SK-N-SH (cell line): ENCODE measurements around the gene DBH. TPM values are rescaled to one million over a fixed set of nuclear protein-coding genes. Genes with fewer than 3 reads are reported as not detected.

Experiments used
- CTCF ChIA-PET: fragments of 300-600, 350-600 bp; formaldehyde crosslinking; extraction: SDS; loops from one replicate; lab custom pipeline; 2021; lab: Yijun Ruan, JAX
- POLR2A ChIA-PET: fragments of 350-600 bp; sonication (Branson Sonifier 250); formaldehyde crosslinking; extraction: SDS; loops from one replicate; lab custom pipeline; 2020; ENCODE audit warnings: antibody characterized with exemption, inconsistent platforms; lab: Yijun Ruan, JAX
- DNase-seq: peaks from one replicate; pipeline ENCODE4 v3.0.0; 2012
- H2AFZ ChIP-seq: fragments of 200-600 bp; sonication (generic); 2 replicates; pipeline ENCODE4 v1.8.1; 2016; ENCODE audit warnings: antibody characterized with exemption, mild to moderate bottlenecking, low read depth
- H3F3A ChIP-seq: fragments of 200-600 bp; sonication (generic); replicated peaks from 2 replicates; pipeline ENCODE3; 2016; ENCODE audit warnings: antibody characterized with exemption, mild to moderate bottlenecking; ENCODE audit not compliant: insufficient read depth
- H3K27ac ChIP-seq, 2 experiments: fragments of 200-500 bp in 1 of 2; fragments of 200-600 bp in 1 of 2; sonication (Bioruptor generic) in 1 of 2; sonication (generic), shearing (Covaris generic) in 1 of 2; 2 replicates each; pipeline versions ENCODE4 v1.5.1 to v1.6.1; 2014 to 2016; ENCODE audit warnings: low read depth in 2 of 2, inconsistent platforms in 1 of 2, low read length in 1 of 2, mild to moderate bottlenecking in 1 of 2, mixed read lengths in 1 of 2
- H3K27me3 ChIP-seq: fragments of 200-600 bp; sonication (generic), shearing (Covaris generic); 2 replicates; pipeline ENCODE4 v1.6.1; 2016; ENCODE audit warnings: mixed run types; ENCODE audit not compliant: insufficient read depth
- H3K36me3 ChIP-seq, 2 experiments: fragments of 200-500 bp in 1 of 2; fragments of 200-600 bp in 1 of 2; sonication (Bioruptor generic) in 1 of 2; sonication (generic) in 1 of 2; replicated peaks in 1 of 2; 2 replicates each; pipeline versions ENCODE3 to v1.5.1; 2014 to 2016; ENCODE audit warnings: low read length in 1 of 2, mild to moderate bottlenecking in 1 of 2; ENCODE audit not compliant: insufficient read depth in 2 of 2, control insufficient read depth in 1 of 2
- H3K4me1 ChIP-seq, 2 experiments: fragments of 200-500 bp in 1 of 2; fragments of 200-600 bp in 1 of 2; sonication (Bioruptor generic) in 1 of 2; sonication (generic), shearing (Covaris generic) in 1 of 2; 2 replicates each; pipeline versions ENCODE4 v1.5.1 to v1.6.1; 2014 to 2016; ENCODE audit warnings: low read depth in 1 of 2, low read length in 1 of 2, mixed run types in 1 of 2; ENCODE audit not compliant: insufficient read depth in 2 of 2, control insufficient read depth in 1 of 2
- H3K4me2 ChIP-seq: fragments of 200-600 bp; sonication (generic), shearing (Covaris generic); 2 replicates; pipeline ENCODE4 v1.6.1; 2017; ENCODE audit warnings: mixed run types
- H3K4me3 ChIP-seq, 2 experiments: fragments of 200-500 bp in 1 of 2; fragments of 200-600 bp in 1 of 2; sonication (Bioruptor generic) in 1 of 2; sonication (generic), shearing (Covaris generic) in 1 of 2; 2 replicates each; pipeline versions ENCODE4 v1.5.1 to v1.8.1; 2014 to 2016; ENCODE audit warnings: low read depth in 2 of 2, inconsistent platforms in 1 of 2, low read length in 1 of 2, mild to moderate bottlenecking in 1 of 2, mixed read lengths in 1 of 2, moderate library complexity in 1 of 2
- H3K79me2 ChIP-seq: fragments of 200-600 bp; sonication (generic); 2 replicates; pipeline ENCODE4 v1.8.1; 2017; ENCODE audit warnings: mild to moderate bottlenecking; ENCODE audit not compliant: insufficient read depth
- H3K9ac ChIP-seq: fragments of 200-600 bp; sonication (generic); 2 replicates; pipeline ENCODE4 v1.6.1; 2017; ENCODE audit warnings: mixed run types
- H3K9me2 ChIP-seq: fragments of 200-600 bp; sonication (generic); 2 replicates; pipeline ENCODE4 v1.6.1; 2017; ENCODE audit warnings: mixed run types
- H3K9me3 ChIP-seq: fragments of 200-600 bp; sonication (generic); 2 replicates; pipeline ENCODE4 v1.6.1; 2017; ENCODE audit warnings: mixed run types, mild to moderate bottlenecking, moderate library complexity
- H4K20me1 ChIP-seq: fragments of 200-600 bp; sonication (generic); 2 replicates; pipeline ENCODE4 v1.6.1; 2017; ENCODE audit warnings: mild to moderate bottlenecking, mixed run types; ENCODE audit not compliant: insufficient read depth
- CHD2 ChIP-seq: fragments of 150-350 bp; IDR thresholded peaks from 2 replicates; pipeline ENCODE4 v1.6.1; 2018; ENCODE audit warnings: low read length; ENCODE audit not compliant: partially characterized antibody
- ELF1 ChIP-seq: IDR thresholded peaks from 2 replicates; pipeline ENCODE4 v1.4.0; 2012
- EP300 ChIP-seq, 2 experiments: IDR thresholded peaks; 2 replicates each; pipeline versions ENCODE4 v1.4.0 to v1.6.1; 2012; ENCODE audit warnings: borderline replicate concordance in 1 of 2, low read depth in 1 of 2, low read length in 1 of 2
- EZH2phosphoT487 ChIP-seq: fragments of 200-600 bp; sonication (generic); IDR thresholded peaks from 2 replicates; pipeline ENCODE4 v1.6.1; 2017; ENCODE audit warnings: low read depth, mixed run types, mild to moderate bottlenecking, antibody characterized with exemption, moderate library complexity, borderline replicate concordance
- FOSL2 ChIP-seq: IDR thresholded peaks from 2 replicates; pipeline ENCODE4 v1.4.0; 2012; ENCODE audit warnings: low read depth, mild to moderate bottlenecking, moderate library complexity, borderline replicate concordance
- FOXJ3 ChIP-seq: sonication (generic); formaldehyde crosslinking; IDR thresholded peaks from 2 replicates; pipeline ENCODE4 v1.5.1; 2020; ENCODE audit warnings: mild to moderate bottlenecking, missing genetic modification reagents
- GABPA ChIP-seq: IDR thresholded peaks from 2 replicates; pipeline ENCODE4 v1.4.0; 2012; ENCODE audit warnings: low read depth, mild to moderate bottlenecking
- GATA2 ChIP-seq: sonication (generic); formaldehyde crosslinking; IDR thresholded peaks from 2 replicates; pipeline ENCODE4 v1.5.0; 2020; ENCODE audit warnings: mild to moderate bottlenecking, missing genetic modification reagents
- IRF3 ChIP-seq: fragments of 150-350 bp; IDR thresholded peaks from 2 replicates; pipeline ENCODE4 v1.6.1; 2016; ENCODE audit warnings: mild to moderate bottlenecking, low read depth, low read length
- JUND ChIP-seq: IDR thresholded peaks from 2 replicates; pipeline ENCODE4 v1.4.0; 2012
- MAX ChIP-seq: IDR thresholded peaks from 2 replicates; pipeline ENCODE4 v1.4.0; 2012; ENCODE audit warnings: low read depth
- MXI1 ChIP-seq: IDR thresholded peaks from 2 replicates; pipeline ENCODE4 v1.6.1; 2012; ENCODE audit warnings: mild to moderate bottlenecking, low read depth, low read length, improper control_type of control experiment
- NFIC ChIP-seq: IDR thresholded peaks from 2 replicates; pipeline ENCODE4 v1.4.0; 2012; ENCODE audit warnings: borderline replicate concordance
- POLR2AphosphoS5 ChIP-seq: IDR thresholded peaks from 2 replicates; pipeline ENCODE4 v1.6.1; 2012; ENCODE audit warnings: low read depth, low read length
- RCOR1 ChIP-seq: fragments of 150-350 bp; IDR thresholded peaks from 2 replicates; pipeline ENCODE4 v1.6.1; 2017; ENCODE audit warnings: antibody characterized with exemption, low read length
- RFX5 ChIP-seq: IDR thresholded peaks from 2 replicates; pipeline ENCODE4 v1.6.1; 2012; ENCODE audit warnings: mild to moderate bottlenecking, improper control_type of control experiment, low read length
- RXRA ChIP-seq: IDR thresholded peaks from 2 replicates; pipeline ENCODE4 v1.4.0; 2012; ENCODE audit warnings: low read depth, mild to moderate bottlenecking, borderline replicate concordance
- SIN3A ChIP-seq: IDR thresholded peaks from 2 replicates; pipeline ENCODE4 v1.6.1; 2012; ENCODE audit warnings: low read depth, mild to moderate bottlenecking, low read length, moderate library complexity, borderline replicate concordance
- TAF1 ChIP-seq: IDR thresholded peaks from 2 replicates; pipeline ENCODE4 v1.6.1; 2012; ENCODE audit warnings: low read depth, mild to moderate bottlenecking, low read length, moderate library complexity, borderline replicate concordance
- TCF12 ChIP-seq: IDR thresholded peaks from 2 replicates; pipeline ENCODE4 v1.4.0; 2012
- TEAD4 ChIP-seq: IDR thresholded peaks from 2 replicates; pipeline ENCODE4 v1.4.0; 2012; ENCODE audit warnings: mild to moderate bottlenecking, borderline replicate concordance; ENCODE audit not compliant: insufficient read depth
- USF1 ChIP-seq: IDR thresholded peaks from 2 replicates; pipeline ENCODE4 v1.4.0; 2012; ENCODE audit warnings: low read depth, borderline replicate concordance
- YY1 ChIP-seq: IDR thresholded peaks from 2 replicates; pipeline ENCODE4 v1.4.0; 2012; ENCODE audit warnings: low read depth, mild to moderate bottlenecking
- ZBTB33 ChIP-seq: IDR thresholded peaks from 2 replicates; pipeline ENCODE4 v1.4.0; 2012; ENCODE audit warnings: low read depth, borderline replicate concordance
- WGBS: methylation state at CpG from one replicate; pipeline ENCODE4 v1.1.6; 2017; ENCODE audit warnings: low lambda C conversion rate; 5-methylcytosine and 5-hydroxymethylcytosine counted together
- polyA plus RNA-seq, 3 experiments: library from polyadenylated mRNA; depleted of rRNA; stranded (reverse); fragments of >200 nt; gene quantifications; 2 replicates each; pipeline ENCODE4 v1.2.3, GENCODE V29; 2012

Gene DBH
- polyA plus RNA-seq, 1 of the 3 experiments (the other 2 are of a cell fraction) = 0.92 TPM

- no peak overlapping the region for H3K9ac ChIP-seq
- no peaks in the 10 kb centered on the region for H3K27me3 ChIP-seq
- no peaks in the 10 kb centered on the region for H4K20me1 ChIP-seq
- no peaks in the 10 kb centered on the region for H3K79me2 ChIP-seq
- H3K4me3 ChIP-seq = no peak overlapping the region
- no peaks in the 10 kb centered on the region for H3F3A ChIP-seq
- no peaks in the 10 kb centered on the region for H3K9me3 ChIP-seq
- WGBS = 77% methylated on average over 10 of the region's 10 CpGs
- H3K36me3 ChIP-seq = no peaks in the 10 kb centered on the region
- POLR2A ChIA-PET = no interaction called here
- no peak overlapping the region for H3K4me2 ChIP-seq
- peaks cover 0 to 11% of the 10 kb centered on the region in 2 experiments; a peak in 1 of 4 replicates for H3K4me1 ChIP-seq
- no peak overlapping the region for H3K27ac ChIP-seq
- H2AFZ ChIP-seq = no peak overlapping the region
- H3K9me2 ChIP-seq = no peaks in the 10 kb centered on the region
- DNase-seq = no peak
- no peak for TF ChIP-seq SIN3A
- no peak for TF ChIP-seq EP300 (IDR thresholded peaks at IDR 0.05; ENCODE audit: borderline replicate concordance in 1 of 2, low read depth in 1 of 2, low read length in 1 of 2)
- TF ChIP-seq TAF1 = no peak
- no peak for TF ChIP-seq GABPA
- no peak for TF ChIP-seq RCOR1
- TF ChIP-seq TCF12 = no peak
- no peak for TF ChIP-seq MAX
- TF ChIP-seq ELF1 = no peak
- no peak for TF ChIP-seq GATA2 (CRISPR knock-in tag)
- TF ChIP-seq TEAD4 = no peak
- no peak for TF ChIP-seq JUND
- TF ChIP-seq USF1 = no peak
- TF ChIP-seq RXRA = no peak
- no peak for TF ChIP-seq FOXJ3 (CRISPR knock-in tag)
- TF ChIP-seq YY1 = no peak
- TF ChIP-seq CHD2 = no peak
- CTCF ChIA-PET = interaction anchor here (1.2 to 2.3 kb wide), 2 partner anchors 10 to 38 kb away, joined by 3 to 11 read pairs; no protein-coding TSS in a partner anchor
These were observed 69.4 kb downstream of the DBH start for GRCh38 chr9:133705576-133705975.

GRCh38 chr9:133706307-133707050, 70.3 kb downstream of the DBH start:
- Histone ChIP-seq H3K4me1 (peaks cover 9 to 18% of the 10 kb centered on the region in 2 experiments; a peak in 3 of 4 replicates), H3K4me2 (no peak overlapping the region), H3K79me2 (no peaks in the 10 kb centered on the region), H3K9me3 (no peaks in the 10 kb centered on the region), H3K4me3 (no peak overlapping the region), H3F3A (no peaks in the 10 kb centered on the region), H3K36me3 (no peaks in the 10 kb centered on the region), H3K9ac (no peak overlapping the region), H3K27ac (no peak overlapping the region), H3K27me3 (no peaks in the 10 kb centered on the region), H3K9me2 (no peaks in the 10 kb centered on the region), H2AFZ (no peak overlapping the region), H4K20me1 (no peaks in the 10 kb centered on the region)
- POLR2A ChIA-PET = no interaction called here
- DNase-seq = no peak
- 77% methylated on average over 6 of the region's 12 CpGs for WGBS
- CTCF ChIA-PET = interaction anchor here (1.2 to 2.3 kb wide), 2 partner anchors 10 to 37 kb away, joined by 3 to 11 read pairs; no protein-coding TSS in a partner anchor
- no peak for TF ChIP-seq NFIC
- TF ChIP-seq IRF3 = no peak
- no peak for TF ChIP-seq TCF12
- TF ChIP-seq EP300 (IDR thresholded peaks at IDR 0.05; ENCODE audit: borderline replicate concordance in 1 of 2, low read depth in 1 of 2, low read length in 1 of 2) = no peak
- TF ChIP-seq TAF1 = no peak
- TF ChIP-seq RCOR1 = no peak
- no peak for TF ChIP-seq EZH2phosphoT487
- no peak for TF ChIP-seq MXI1
- no peak for TF ChIP-seq FOSL2
- TF ChIP-seq RFX5 = no peak
- no peak for TF ChIP-seq POLR2AphosphoS5
- no peak for TF ChIP-seq ELF1
- TF ChIP-seq MAX = no peak
- TF ChIP-seq ZBTB33 = no peak
- no peak for TF ChIP-seq TEAD4
